Activated CD8-positive, alpha-beta memory T cell treated with anti-CD3 and anti-CD28 coated beads, Interleukin-2, amount 10 ng/mL, durations not matched to agents 7 days and 5 days (primary cell): ENCODE measurements around the gene GLTP. TPM values are rescaled to one million over a fixed set of nuclear protein-coding genes. Genes with fewer than 3 reads are reported as not detected.

Experiments used
- ATAC-seq: fragments of 150-1000 bp; cut with Tn5 transposase; one replicate; pipeline ENCODE4 v1.10.0; 2021; ENCODE audit warnings: moderate library complexity
- CTCF ChIA-PET: fragments of 350-600 bp; sonication (Branson Sonifier 250); formaldehyde crosslinking; loops from one replicate; lab custom pipeline; 2021; ENCODE audit warnings: antibody characterized with exemption; lab: Charles Lee
- DNase-seq: peaks from one replicate; pipeline ENCODE4 v3.0.0-alpha.2; 2020
- H3K27ac Mint-ChIP-seq: one replicate; pipeline ENCODE4 v1.8.0; 2021; ENCODE audit warnings: mild to moderate bottlenecking, mixed read lengths
- H3K27me3 Mint-ChIP-seq: one replicate; pipeline ENCODE4 v1.8.0; 2021; ENCODE audit warnings: mixed read lengths
- H3K36me3 Mint-ChIP-seq: one replicate; pipeline ENCODE4 v1.8.0; 2021; ENCODE audit warnings: mild to moderate bottlenecking, mixed read lengths
- H3K4me1 Mint-ChIP-seq: one replicate; pipeline ENCODE4 v1.8.0; 2021; ENCODE audit warnings: mixed read lengths
- H3K4me3 Mint-ChIP-seq: one replicate; pipeline ENCODE4 v1.8.0; 2021; ENCODE audit warnings: mild to moderate bottlenecking, moderate library complexity, mixed read lengths
- H3K9me3 Mint-ChIP-seq: one replicate; pipeline ENCODE4 v1.8.0; 2022; ENCODE audit warnings: low read depth, mixed read lengths
- microRNA-seq: library from miRNA; unstranded; fragments of <30 nt; microRNA quantifications from one replicate; pipeline ENCODE4 v1.2.0, GENCODE V29; 2022
- total RNA-seq, 2 experiments: library from RNA; stranded (reverse); gene quantifications; one replicate each; pipeline ENCODE4 v1.2.3, GENCODE V29; 2021

The GLTP gene
- total RNA-seq, 2 experiments from 2014 or later = 16.3 to 19.2 TPM

- no peaks in the 10 kb centered on the region for H3K9me3 Mint-ChIP-seq
- H3K4me3 Mint-ChIP-seq = no peak overlapping the region
- no peak overlapping the region for H3K27ac Mint-ChIP-seq
- CTCF ChIA-PET = interaction anchor here (1.2 to 5.4 kb wide), 5 partner anchors 22 to 85 kb away, joined by 3 to 103 read pairs (median 12); no protein-coding TSS in a partner anchor
- DNase-seq (no peak), ATAC-seq (no peak)
- H3K4me1 Mint-ChIP-seq = no peaks in the 10 kb centered on the region
- no peaks in the 10 kb centered on the region for H3K36me3 Mint-ChIP-seq
- H3K27me3 Mint-ChIP-seq = no peaks in the 10 kb centered on the region
Measured at GRCh38 chr12:109803678-109804077, 76.7 kb downstream of the GLTP start.

- CTCF ChIA-PET = no interaction called here
- no peaks in the 10 kb centered on the region for H3K36me3 Mint-ChIP-seq
- no peaks in the 10 kb centered on the region for H3K4me1 Mint-ChIP-seq
Measured at GRCh38 chr12:109802828-109803227, 77.5 kb downstream of the GLTP start.

More at GRCh38 chr12:109802828-109803227, 77.5 kb downstream of the GLTP start:
- no peak overlapping the region for H3K4me3 Mint-ChIP-seq
- H3K27ac Mint-ChIP-seq = no peak overlapping the region
- no peaks in the 10 kb centered on the region for H3K9me3 Mint-ChIP-seq
- DNase-seq (no peak), ATAC-seq (no peak)
- H3K27me3 Mint-ChIP-seq = no peaks in the 10 kb centered on the region

Small RNAs within 50 kb of the gene (microRNA-seq; reads per million reads assigned to microRNA genes)
- not detected for gene MIR4497

Other genes starting within 250 kb of the GLTP start
- gene FAM222A, start 166.7 kb downstream of the GLTP start, total RNA-seq = 1 to 10 TPM in 1 of 2 experiments, under 1 TPM in 1; 0.70 to 1.6 TPM
- gene TRPV4, start 47.1 kb downstream of the GLTP start, total RNA-seq = not detected
- 10 to 100 TPM; 38.4 to 40.1 TPM for gene TCHP, start 19.7 kb upstream of the GLTP start, total RNA-seq
- 10 to 100 TPM; 90.6 to 92.3 TPM for gene GIT2, start 115.8 kb upstream of the GLTP start, total RNA-seq
- 10 to 100 TPM; 68.6 to 78.2 TPM for gene ANKRD13A, start 118.9 kb upstream of the GLTP start, total RNA-seq
- gene C12orf76, start 168.0 kb upstream of the GLTP start, total RNA-seq = 10 to 100 TPM; 14.8 to 17.3 TPM
- 1 to 10 TPM; 1.4 to 2.2 TPM for gene IFT81, start 243.8 kb upstream of the GLTP start, total RNA-seq